ENCODE results near the gene LHX4.

Gene LHX4

GRCh38 chr1:180241716-180242544 lies 11.9 kb downstream of the LHX4 start:
- DNase-seq (ENCODE audit: low read depth in 1 of 2, low spot score in 1 of 2): no peak

GRCh38 chr1:180243517-180244221 lies 13.6 kb downstream of the LHX4 start:
- no peak for DNase-seq (ENCODE audit: low read depth in 1 of 2, low spot score in 1 of 2)

GRCh38 chr1:180244840-180245239 lies 14.8 kb downstream of the LHX4 start:
- DNase-seq (ENCODE audit: low read depth in 1 of 2, low spot score in 1 of 2): no peak

GRCh38 chr1:180246579-180246978 lies 16.5 kb downstream of the LHX4 start:
- DNase-seq (ENCODE audit: low read depth in 1 of 2, low spot score in 1 of 2): no peak

- no peak for DNase-seq (ENCODE audit: low read depth in 1 of 2, low spot score in 1 of 2)
Measured at GRCh38 chr1:180247061-180247460, 17.0 kb downstream of the LHX4 start.

GRCh38 chr1:180247580-180247979 lies 17.5 kb downstream of the LHX4 start:
- DNase-seq (ENCODE audit: low read depth in 1 of 2, low spot score in 1 of 2): no peak

GRCh38 chr1:180248176-180248575 lies 18.1 kb downstream of the LHX4 start:
- no peak for DNase-seq (ENCODE audit: low read depth in 1 of 2, low spot score in 1 of 2)

GRCh38 chr1:180248731-180249681 lies 18.9 kb downstream of the LHX4 start:
- no peak for DNase-seq (ENCODE audit: low read depth in 1 of 2, low spot score in 1 of 2)

GRCh38 chr1:180249725-180250498 lies 19.8 kb downstream of the LHX4 start:
- no peak for DNase-seq (ENCODE audit: low read depth in 1 of 2, low spot score in 1 of 2)

- no peak for DNase-seq (ENCODE audit: low read depth in 1 of 2, low spot score in 1 of 2)
Measured at GRCh38 chr1:180250499-180250770, 20.4 kb downstream of the LHX4 start.

GRCh38 chr1:180250883-180251509 lies 20.9 kb downstream of the LHX4 start:
- DNase-seq (ENCODE audit: low read depth in 1 of 2, low spot score in 1 of 2): no peak

GRCh38 chr1:180251526-180252305 lies 21.7 kb downstream of the LHX4 start:
- no peak for DNase-seq (ENCODE audit: low read depth in 1 of 2, low spot score in 1 of 2)

- peak; percentile 24 to 56 for DNase-seq (ENCODE audit: low read depth in 1 of 2, low spot score in 1 of 2)
Measured at GRCh38 chr1:180252638-180253536, 22.8 kb downstream of the LHX4 start.

GRCh38 chr1:180253585-180254495 lies 23.8 kb downstream of the LHX4 start:
- no peak for DNase-seq (ENCODE audit: low read depth in 1 of 2, low spot score in 1 of 2)

- DNase-seq (ENCODE audit: low read depth in 1 of 2, low spot score in 1 of 2): no peak
Measured at GRCh38 chr1:180254496-180254819, 24.4 kb downstream of the LHX4 start.

- no peak for DNase-seq (ENCODE audit: low read depth in 1 of 2, low spot score in 1 of 2)
Measured at GRCh38 chr1:180254854-180255253, 24.8 kb downstream of the LHX4 start.

GRCh38 chr1:180255536-180256340 lies 25.7 kb downstream of the LHX4 start:
- no peak for DNase-seq (ENCODE audit: low read depth in 1 of 2, low spot score in 1 of 2)
